ENCODE measurements around the gene IRF4. TPM values are rescaled to one million over a fixed set of nuclear protein-coding genes. Genes with fewer than 3 reads are reported as not detected.

IRF4 gene
- total RNA-seq, 4 donors from 2014 or later, result 6.6 to 21.2 (median 8.8) TPM

- no peak for DNase-seq (ENCODE audit: low spot score in 2 of 2)
- TF ChIP-seq CTCF (IDR thresholded peaks at IDR 0.05) (no peak), POLR2A (IDR thresholded peaks at IDR 0.05) (no peak)
- WGBS, 2 donors, result 88 to 89% methylated on average over 21 of the region's 21 CpGs
- H3K4me3 ChIP-seq (ENCODE audit: low read depth, poor library complexity, severe bottlenecking), result no peak overlapping the region
- intact Hi-C loops (cut with DNase I; ENCODE audit: low total_unique reads), result no loop called here
Observed at GRCh38 chr6:348860-349396, 42.6 kb upstream of the IRF4 start.

GRCh38 chr6:349491-349921 is 42.0 kb upstream of the IRF4 start:
- 83 to 85% methylated on average over 6 of the region's 6 CpGs for WGBS, 2 donors
- no peak overlapping the region for H3K4me3 ChIP-seq (ENCODE audit: low read depth, poor library complexity, severe bottlenecking)
- intact Hi-C loops (cut with DNase I; ENCODE audit: low total_unique reads), result no loop called here
- DNase-seq (ENCODE audit: low spot score in 2 of 2), result no peak
- TF ChIP-seq CTCF (IDR thresholded peaks at IDR 0.05), result no peak
- no peak for TF ChIP-seq POLR2A (IDR thresholded peaks at IDR 0.05)

DNA sequence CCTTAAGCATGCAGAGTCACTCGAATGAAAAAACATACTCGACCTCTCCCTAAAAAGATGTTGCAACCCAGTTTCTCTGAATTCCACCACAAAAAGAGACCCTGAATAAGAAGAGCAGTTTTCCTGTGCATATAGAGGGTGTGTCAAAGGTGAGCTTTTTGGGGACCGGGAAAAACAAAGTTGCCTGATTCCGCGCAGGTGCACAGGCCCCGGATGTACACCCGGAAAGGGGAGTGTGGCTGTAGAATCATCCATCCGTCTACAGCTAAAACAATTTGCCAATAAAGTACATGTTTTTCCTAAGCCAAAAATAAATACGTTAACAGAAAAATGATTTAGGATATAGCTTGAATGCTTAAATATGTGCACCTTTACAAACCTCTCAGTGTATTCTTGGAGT is 41.2 kb upstream of the IRF4 start:
- no peak for TF ChIP-seq CTCF (IDR thresholded peaks at IDR 0.05)
- TF ChIP-seq POLR2A (IDR thresholded peaks at IDR 0.05), result no peak
- intact Hi-C loops (cut with DNase I; ENCODE audit: low total_unique reads), result no loop called here
- H3K4me3 ChIP-seq (ENCODE audit: low read depth, poor library complexity, severe bottlenecking), result no peak overlapping the region
- DNase-seq (ENCODE audit: low spot score in 2 of 2), result no peak
- WGBS, 2 donors, result 88 to 90% methylated on average over 9 of the region's 9 CpGs

DNA sequence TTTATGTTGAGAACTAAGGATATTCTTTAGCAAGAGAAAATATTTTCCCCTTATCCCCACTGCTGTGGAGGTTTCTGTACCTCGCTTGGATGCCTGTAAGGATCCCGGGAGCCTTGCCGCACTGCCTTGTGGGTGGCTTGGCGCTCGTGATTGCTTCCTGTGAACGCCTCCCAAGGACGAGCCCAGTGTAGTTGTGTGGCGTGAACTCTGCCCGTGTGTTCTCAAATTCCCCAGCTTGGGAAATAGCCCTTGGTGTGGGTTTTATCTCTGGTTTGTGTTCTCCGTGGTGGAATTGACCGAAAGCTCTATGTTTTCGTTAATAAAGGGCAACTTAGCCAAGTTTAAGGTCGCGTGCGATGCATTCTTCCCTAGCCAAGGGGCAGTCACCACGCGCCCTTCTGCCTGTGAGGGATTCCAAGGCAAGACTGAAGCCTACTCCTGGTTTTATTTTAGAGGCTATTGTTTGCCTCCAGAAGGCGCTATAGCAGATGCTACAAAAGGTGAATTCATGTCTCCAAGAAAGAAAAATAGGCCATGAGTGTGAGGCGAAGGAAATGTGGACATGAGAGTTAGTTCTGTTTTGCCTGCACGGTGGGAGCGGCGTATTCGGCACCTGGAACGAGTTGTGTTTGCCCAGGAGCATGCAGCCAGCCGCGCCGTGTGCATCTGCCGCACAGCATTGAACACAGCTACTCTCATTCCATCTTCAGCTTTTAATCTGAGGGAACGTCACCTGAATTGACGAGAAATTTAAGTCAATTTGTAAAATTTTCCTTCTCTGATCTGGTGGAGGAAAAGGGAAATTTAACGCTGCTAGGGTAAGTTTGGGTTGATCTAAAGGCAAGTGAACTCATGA is 40.3 kb upstream of the IRF4 start:
- WGBS, 2 donors, result 87 to 90% methylated on average over 31 of the region's 31 CpGs
- H3K4me3 ChIP-seq (ENCODE audit: low read depth, poor library complexity, severe bottlenecking), result no peak overlapping the region
- intact Hi-C loops (cut with DNase I; ENCODE audit: low total_unique reads), result no loop called here
- TF ChIP-seq POLR2A (IDR thresholded peaks at IDR 0.05) (no peak), CTCF (IDR thresholded peaks at IDR 0.05) (no peak)
- DNase-seq (ENCODE audit: low spot score in 2 of 2), result no peak

GRCh38 chr6:351867-352289 is 39.7 kb upstream of the IRF4 start:
- no peak overlapping the region for H3K4me3 ChIP-seq (ENCODE audit: low read depth, poor library complexity, severe bottlenecking)
- no peak for TF ChIP-seq POLR2A (IDR thresholded peaks at IDR 0.05)
- TF ChIP-seq CTCF (IDR thresholded peaks at IDR 0.05), result no peak
- no peak for DNase-seq (ENCODE audit: low spot score in 2 of 2)
- intact Hi-C loops (cut with DNase I; ENCODE audit: low total_unique reads), result no loop called here
- 78 to 85% methylated on average over 4 of the region's 4 CpGs for WGBS, 2 donors
